HEK293 (cell line): ENCODE results near the gene KCTD10.

Experiments used
- CTCF ChIA-PET: fragments of 350-600 bp; formaldehyde crosslinking; extraction: SDS; loops from one replicate; lab custom pipeline; 2021; ENCODE audit warnings: antibody characterized with exemption; lab: Yijun Ruan, JAX
- POLR2A ChIA-PET: fragments of 300-600 bp; formaldehyde crosslinking; extraction: SDS; loops from one replicate; lab custom pipeline; 2020; ENCODE audit warnings: antibody characterized with exemption, inconsistent platforms; lab: Yijun Ruan, JAX
- H3K27ac ChIP-seq: fragments of 200-500 bp; sonication (Bioruptor generic); 2 replicates; pipeline ENCODE4 v1.5.1; 2014; ENCODE audit warnings: low read depth, low read length, control low read depth, inconsistent platforms; ENCODE audit errors: extremely low read depth
- H3K36me3 ChIP-seq, 2 experiments: fragments of 200-500 bp in 1 of 2; sonication (Bioruptor generic) in 1 of 2; 1 replicate in 1 of 2; 2 replicates in 1 of 2; pipeline ENCODE4 v1.5.1; 2014 to 2017; ENCODE audit warnings: inconsistent platforms in 2 of 2, low read length in 2 of 2; ENCODE audit not compliant: control insufficient read depth in 2 of 2, insufficient read depth in 1 of 2
- H3K4me1 ChIP-seq: fragments of 200-500 bp; sonication (Bioruptor generic); 2 replicates; pipeline ENCODE4 v1.5.1; 2014; ENCODE audit warnings: mild to moderate bottlenecking, low read length, inconsistent platforms; ENCODE audit not compliant: control insufficient read depth, insufficient read depth
- H3K4me3 ChIP-seq: 2 replicates; pipeline ENCODE4 v1.5.1; 2011; ENCODE audit warnings: low read depth, mild to moderate bottlenecking, control low read depth, low read length, moderate library complexity
- H3K9me3 ChIP-seq: fragments of 200-500 bp; sonication (Bioruptor generic); 2 replicates; pipeline ENCODE4 v1.5.1; 2014; ENCODE audit warnings: low read depth, low read length, inconsistent platforms; ENCODE audit not compliant: control insufficient read depth, insufficient read depth
- GLIS2 ChIP-seq: fragments of 450-650 bp; formaldehyde crosslinking; IDR thresholded peaks from 2 replicates; pipeline ENCODE4 v1.5.1; 2016; ENCODE audit warnings: missing biosample characterization, missing genetic modification characterization
- IKZF3 ChIP-seq: fragments of 450-650 bp; IDR thresholded peaks from 2 replicates; pipeline ENCODE4 v1.5.0; 2018; ENCODE audit warnings: missing biosample characterization, mild to moderate bottlenecking, missing genetic modification characterization, moderate library complexity
- MEIS1 ChIP-seq: sonication (generic); formaldehyde crosslinking; IDR thresholded peaks from 2 replicates; pipeline ENCODE4 v1.8.1; 2022; ENCODE audit warnings: missing genetic modification reagents, mild to moderate bottlenecking, borderline replicate concordance
- REPIN1 ChIP-seq: fragments of 450-650 bp; formaldehyde crosslinking; IDR thresholded peaks from 2 replicates; pipeline ENCODE4 v1.5.1; 2017; ENCODE audit warnings: missing biosample characterization, missing genetic modification characterization, low read depth
- SCRT2 ChIP-seq: fragments of 450-650 bp; formaldehyde crosslinking; IDR thresholded peaks from 2 replicates; pipeline ENCODE4 v1.5.1; 2016; ENCODE audit warnings: missing biosample characterization, missing genetic modification characterization
- ZBTB49 ChIP-seq: fragments of 450-650 bp; formaldehyde crosslinking; IDR thresholded peaks from 2 replicates; pipeline ENCODE4 v1.5.1; 2016; ENCODE audit warnings: missing biosample characterization, missing genetic modification characterization, low read depth
- ZFHX2 ChIP-seq: fragments of 450-650 bp; formaldehyde crosslinking; conservative IDR thresholded peaks from 2 replicates; pipeline ENCODE4 v1.5.1; 2016; ENCODE audit warnings: missing biosample characterization, missing genetic modification characterization
- ZFP41 ChIP-seq: fragments of 450-650 bp; formaldehyde crosslinking; IDR thresholded peaks from 2 replicates; pipeline ENCODE4 v1.5.1; 2016; ENCODE audit warnings: missing biosample characterization, missing genetic modification characterization, borderline replicate concordance
- ZNF146 ChIP-seq: fragments of 450-650 bp; formaldehyde crosslinking; IDR thresholded peaks from 2 replicates; pipeline ENCODE4 v1.5.1; 2016; ENCODE audit warnings: missing biosample characterization, missing genetic modification characterization
- ZNF202 ChIP-seq: fragments of 450-650 bp; formaldehyde crosslinking; IDR thresholded peaks from 2 replicates; pipeline ENCODE4 v1.5.1; 2016; ENCODE audit warnings: missing biosample characterization, missing genetic modification characterization, borderline replicate concordance
- ZNF248 ChIP-seq: fragments of 450-650 bp; formaldehyde crosslinking; IDR thresholded peaks from 2 replicates; pipeline ENCODE4 v1.5.1; 2017; ENCODE audit warnings: missing biosample characterization, missing genetic modification characterization
- ZNF362 ChIP-seq: fragments of 450-650 bp; formaldehyde crosslinking; IDR thresholded peaks from 2 replicates; pipeline ENCODE4 v1.5.1; 2016; ENCODE audit warnings: missing biosample characterization, missing genetic modification characterization
- ZNF473 ChIP-seq: fragments of 450-650 bp; formaldehyde crosslinking; IDR thresholded peaks from 2 replicates; pipeline ENCODE4 v1.5.1; 2017; ENCODE audit warnings: missing biosample characterization, missing genetic modification characterization
- ZNF785 ChIP-seq: fragments of 450-650 bp; formaldehyde crosslinking; IDR thresholded peaks from 2 replicates; pipeline ENCODE4 v1.5.1; 2016; ENCODE audit warnings: missing biosample characterization, missing genetic modification characterization
- TF ChIP-seq, protein P1 (sequence below): fragments of 450-650 bp; formaldehyde crosslinking; IDR thresholded peaks from 2 replicates; pipeline ENCODE4 v1.5.1; 2016; ENCODE audit warnings: missing biosample characterization, missing genetic modification characterization, borderline replicate concordance
- TF ChIP-seq, protein P2 (sequence below): fragments of 450-650 bp; formaldehyde crosslinking; IDR thresholded peaks from 2 replicates; pipeline ENCODE4 v1.5.1; 2017; ENCODE audit warnings: missing biosample characterization, missing genetic modification characterization
- TF ChIP-seq, protein P3 (sequence below): fragments of 450-650 bp; formaldehyde crosslinking; IDR thresholded peaks from 2 replicates; pipeline ENCODE4 v1.5.1; 2016; ENCODE audit warnings: missing biosample characterization, missing genetic modification characterization

Gene KCTD10

GRCh38 chr12:109496306-109496705, 19.2 kb upstream of the KCTD10 start (continued):
- TF ChIP-seq, protein P1, sequence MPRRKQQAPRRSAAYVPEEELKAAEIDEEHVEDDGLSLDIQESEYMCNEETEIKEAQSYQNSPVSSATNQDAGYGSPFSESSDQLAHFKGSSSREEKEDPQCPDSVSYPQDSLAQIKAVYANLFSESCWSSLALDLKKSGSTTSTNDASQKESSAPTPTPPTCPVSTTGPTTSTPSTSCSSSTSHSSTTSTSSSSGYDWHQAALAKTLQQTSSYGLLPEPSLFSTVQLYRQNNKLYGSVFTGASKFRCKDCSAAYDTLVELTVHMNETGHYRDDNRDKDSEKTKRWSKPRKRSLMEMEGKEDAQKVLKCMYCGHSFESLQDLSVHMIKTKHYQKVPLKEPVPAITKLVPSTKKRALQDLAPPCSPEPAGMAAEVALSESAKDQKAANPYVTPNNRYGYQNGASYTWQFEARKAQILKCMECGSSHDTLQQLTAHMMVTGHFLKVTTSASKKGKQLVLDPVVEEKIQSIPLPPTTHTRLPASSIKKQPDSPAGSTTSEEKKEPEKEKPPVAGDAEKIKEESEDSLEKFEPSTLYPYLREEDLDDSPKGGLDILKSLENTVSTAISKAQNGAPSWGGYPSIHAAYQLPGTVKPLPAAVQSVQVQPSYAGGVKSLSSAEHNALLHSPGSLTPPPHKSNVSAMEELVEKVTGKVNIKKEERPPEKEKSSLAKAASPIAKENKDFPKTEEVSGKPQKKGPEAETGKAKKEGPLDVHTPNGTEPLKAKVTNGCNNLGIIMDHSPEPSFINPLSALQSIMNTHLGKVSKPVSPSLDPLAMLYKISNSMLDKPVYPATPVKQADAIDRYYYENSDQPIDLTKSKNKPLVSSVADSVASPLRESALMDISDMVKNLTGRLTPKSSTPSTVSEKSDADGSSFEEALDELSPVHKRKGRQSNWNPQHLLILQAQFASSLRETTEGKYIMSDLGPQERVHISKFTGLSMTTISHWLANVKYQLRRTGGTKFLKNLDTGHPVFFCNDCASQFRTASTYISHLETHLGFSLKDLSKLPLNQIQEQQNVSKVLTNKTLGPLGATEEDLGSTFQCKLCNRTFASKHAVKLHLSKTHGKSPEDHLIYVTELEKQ (tag by site-specific recombination), result no peak
- no peak for TF ChIP-seq REPIN1 (tag by site-specific recombination)
- TF ChIP-seq SCRT2 (tag by site-specific recombination), result no peak

GRCh38 chr12:109495012-109495411, 17.9 kb upstream of the KCTD10 start:
- ChIA-PET POLR2A (no interaction called here), CTCF (interaction anchor here (0.7 to 0.8 kb wide), 2 partner anchors 67 to 470 kb away, joined by 3 to 4 read pairs; no protein-coding TSS in a partner anchor)
- no peak overlapping the region for H3K4me3 ChIP-seq
- peaks cover 20 to 69% of the 10 kb centered on the region in 2 experiments for H3K36me3 ChIP-seq
- H3K9me3 ChIP-seq, result no peaks in the 10 kb centered on the region
- no peak overlapping the region for H3K27ac ChIP-seq
- TF ChIP-seq GLIS2 (tag by site-specific recombination) (no peak), ZNF473 (tag by site-specific recombination) (no peak), ZNF248 (tag by site-specific recombination) (no peak), ZNF202 (tag by site-specific recombination) (no peak), IKZF3 (tag by site-specific recombination) (no peak), ZNF785 (no peak)
- TF ChIP-seq, protein P2, sequence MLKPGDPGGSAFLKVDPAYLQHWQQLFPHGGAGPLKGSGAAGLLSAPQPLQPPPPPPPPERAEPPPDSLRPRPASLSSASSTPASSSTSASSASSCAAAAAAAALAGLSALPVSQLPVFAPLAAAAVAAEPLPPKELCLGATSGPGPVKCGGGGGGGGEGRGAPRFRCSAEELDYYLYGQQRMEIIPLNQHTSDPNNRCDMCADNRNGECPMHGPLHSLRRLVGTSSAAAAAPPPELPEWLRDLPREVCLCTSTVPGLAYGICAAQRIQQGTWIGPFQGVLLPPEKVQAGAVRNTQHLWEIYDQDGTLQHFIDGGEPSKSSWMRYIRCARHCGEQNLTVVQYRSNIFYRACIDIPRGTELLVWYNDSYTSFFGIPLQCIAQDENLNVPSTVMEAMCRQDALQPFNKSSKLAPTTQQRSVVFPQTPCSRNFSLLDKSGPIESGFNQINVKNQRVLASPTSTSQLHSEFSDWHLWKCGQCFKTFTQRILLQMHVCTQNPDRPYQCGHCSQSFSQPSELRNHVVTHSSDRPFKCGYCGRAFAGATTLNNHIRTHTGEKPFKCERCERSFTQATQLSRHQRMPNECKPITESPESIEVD (tag by site-specific recombination), result no peak
- TF ChIP-seq, protein P3, sequence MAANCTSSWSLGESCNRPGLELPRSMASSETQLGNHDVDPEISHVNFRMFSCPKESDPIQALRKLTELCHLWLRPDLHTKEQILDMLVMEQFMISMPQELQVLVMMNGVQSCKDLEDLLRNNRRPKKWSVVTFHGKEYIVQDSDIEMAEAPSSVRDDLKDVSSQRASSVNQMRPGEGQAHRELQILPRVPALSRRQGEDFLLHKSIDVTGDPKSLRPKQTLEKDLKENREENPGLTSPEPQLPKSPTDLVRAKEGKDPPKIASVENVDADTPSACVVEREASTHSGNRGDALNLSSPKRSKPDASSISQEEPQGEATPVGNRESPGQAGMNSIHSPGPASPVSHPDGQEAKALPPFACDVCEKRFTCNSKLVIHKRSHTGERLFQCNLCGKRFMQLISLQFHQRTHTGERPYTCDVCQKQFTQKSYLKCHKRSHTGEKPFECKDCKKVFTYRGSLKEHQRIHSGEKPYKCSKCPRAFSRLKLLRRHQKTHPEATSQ (tag by site-specific recombination), result no peak
- TF ChIP-seq, all 188 proteins: peak for 0
- H3K4me1 ChIP-seq, result no peaks in the 10 kb centered on the region

- Histone ChIP-seq H3K36me3 (peaks cover 25 to 73% of the 10 kb centered on the region in 2 experiments), H3K9me3 (no peaks in the 10 kb centered on the region), H3K4me1 (no peaks in the 10 kb centered on the region), H3K4me3 (no peak overlapping the region)
- POLR2A ChIA-PET, result no interaction called here
- CTCF ChIA-PET, result interaction anchor here (0.7 to 1.5 kb wide), 4 partner anchors 9 to 470 kb away, joined by 3 to 4 read pairs (median 4); no protein-coding TSS in a partner anchor
- TF ChIP-seq ZNF362 (tag by site-specific recombination) (no peak), ZNF146 (no peak), ZFHX2 (tag by site-specific recombination) (no peak), ZBTB49 (tag by site-specific recombination) (no peak), MEIS1 (no peak), ZFP41 (tag by site-specific recombination) (no peak)
- TF ChIP-seq, all 188 proteins: peak for 0
- no peak overlapping the region for H3K27ac ChIP-seq
These were observed 17.3 kb upstream of the KCTD10 start for GRCh38 chr12:109494348-109494881.
